OCI-LY3 (cell line): Measurements from ENCODE around the gene SCGB1C1.

Experiments used
- EZH2phosphoT487 ChIP-seq: fragments of 200-600 bp; shearing (Covaris generic); IDR thresholded peaks from 2 replicates; pipeline ENCODE4 v1.6.1; 2018; ENCODE audit warnings: antibody characterized with exemption, mixed run types, low read depth
- TF ChIP-seq, protein P1 (sequence below): fragments of 200-600, 300-600 bp; sonication (generic); IDR thresholded peaks from 2 replicates; pipeline ENCODE4 v1.5.1; 2014; ENCODE audit warnings: antibody characterized with exemption, low read length, low read depth

DNA sequence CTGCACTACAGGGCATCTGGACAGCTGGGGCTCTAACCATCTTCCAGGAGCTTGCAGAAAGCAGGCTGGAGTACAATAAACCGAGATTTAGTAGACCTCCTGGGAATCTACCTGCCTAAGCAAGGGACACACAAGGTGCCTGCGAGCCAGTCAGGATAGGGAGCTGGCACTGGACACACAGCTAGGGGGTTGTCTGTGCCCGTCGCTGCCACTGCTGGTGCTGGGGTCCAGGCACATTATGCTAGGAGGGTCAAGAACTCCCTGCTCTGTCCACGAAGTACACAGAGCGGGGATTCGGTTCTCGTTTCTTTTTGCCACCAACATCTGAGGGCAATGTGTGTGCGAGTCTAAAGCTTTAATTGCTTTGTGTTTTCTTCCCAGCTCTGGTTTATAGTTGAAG lies 18.9 kb downstream of the SCGB1C1 start:
- TF ChIP-seq, protein P1, sequence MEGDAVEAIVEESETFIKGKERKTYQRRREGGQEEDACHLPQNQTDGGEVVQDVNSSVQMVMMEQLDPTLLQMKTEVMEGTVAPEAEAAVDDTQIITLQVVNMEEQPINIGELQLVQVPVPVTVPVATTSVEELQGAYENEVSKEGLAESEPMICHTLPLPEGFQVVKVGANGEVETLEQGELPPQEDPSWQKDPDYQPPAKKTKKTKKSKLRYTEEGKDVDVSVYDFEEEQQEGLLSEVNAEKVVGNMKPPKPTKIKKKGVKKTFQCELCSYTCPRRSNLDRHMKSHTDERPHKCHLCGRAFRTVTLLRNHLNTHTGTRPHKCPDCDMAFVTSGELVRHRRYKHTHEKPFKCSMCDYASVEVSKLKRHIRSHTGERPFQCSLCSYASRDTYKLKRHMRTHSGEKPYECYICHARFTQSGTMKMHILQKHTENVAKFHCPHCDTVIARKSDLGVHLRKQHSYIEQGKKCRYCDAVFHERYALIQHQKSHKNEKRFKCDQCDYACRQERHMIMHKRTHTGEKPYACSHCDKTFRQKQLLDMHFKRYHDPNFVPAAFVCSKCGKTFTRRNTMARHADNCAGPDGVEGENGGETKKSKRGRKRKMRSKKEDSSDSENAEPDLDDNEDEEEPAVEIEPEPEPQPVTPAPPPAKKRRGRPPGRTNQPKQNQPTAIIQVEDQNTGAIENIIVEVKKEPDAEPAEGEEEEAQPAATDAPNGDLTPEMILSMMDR = no peak
- TF ChIP-seq EZH2phosphoT487 = no peak
